GM06990 (cell line): Measurements from ENCODE around the gene AFAP1.

Experiments used
- DNase-seq: peaks from one replicate; pipeline ENCODE4 v3.0.0-alpha.2; 2011; ENCODE audit not compliant: insufficient read length; ENCODE audit errors: extremely low read depth
- H3K27me3 ChIP-seq: replicated peaks from 2 replicates; pipeline ENCODE4 v1.6.0; 2011; ENCODE audit warnings: low read length; ENCODE audit not compliant: control insufficient read depth, insufficient read depth
- H3K36me3 ChIP-seq: 2 replicates; pipeline ENCODE4 v1.5.1; 2011; ENCODE audit warnings: low read length; ENCODE audit not compliant: control insufficient read depth, insufficient read depth
- H3K4me3 ChIP-seq: replicated peaks from 2 replicates; pipeline ENCODE4 v1.5.1; 2011; ENCODE audit warnings: low read depth, mild to moderate bottlenecking, control low read depth, low read length
- CTCF ChIP-seq: IDR thresholded peaks from 2 replicates; pipeline ENCODE4 v1.5.1; 2011; ENCODE audit warnings: low read length, control low read depth, mild to moderate bottlenecking, inconsistent platforms; ENCODE audit not compliant: insufficient read depth, poor library complexity, severe bottlenecking

The AFAP1 gene

GRCh38 chr4:7828793-7829301 lies 110.8 kb downstream of the AFAP1 start:
- no peak overlapping the region for H3K4me3 ChIP-seq
- no peaks in the 10 kb centered on the region for H3K36me3 ChIP-seq
- H3K27me3 ChIP-seq, result no peaks in the 10 kb centered on the region
- no peak for TF ChIP-seq CTCF
- no peak for DNase-seq

- Histone ChIP-seq H3K36me3 (no peaks in the 10 kb centered on the region), H3K4me3 (0 out of 2 replicates have a peak overlapping the region, but pooled peaks have one; percentile 11), H3K27me3 (no peaks in the 10 kb centered on the region)
- DNase-seq, result peak; percentile 25
- no peak for TF ChIP-seq CTCF
Measured at GRCh38 chr4:7828011-7828720, 111.5 kb downstream of the AFAP1 start.

GRCh38 chr4:7827566-7827965 lies 112.1 kb downstream of the AFAP1 start:
- DNase-seq, result no peak
- no peak for TF ChIP-seq CTCF
- Histone ChIP-seq H3K27me3 (no peaks in the 10 kb centered on the region), H3K36me3 (no peaks in the 10 kb centered on the region), H3K4me3 (no peak overlapping the region)

DNA sequence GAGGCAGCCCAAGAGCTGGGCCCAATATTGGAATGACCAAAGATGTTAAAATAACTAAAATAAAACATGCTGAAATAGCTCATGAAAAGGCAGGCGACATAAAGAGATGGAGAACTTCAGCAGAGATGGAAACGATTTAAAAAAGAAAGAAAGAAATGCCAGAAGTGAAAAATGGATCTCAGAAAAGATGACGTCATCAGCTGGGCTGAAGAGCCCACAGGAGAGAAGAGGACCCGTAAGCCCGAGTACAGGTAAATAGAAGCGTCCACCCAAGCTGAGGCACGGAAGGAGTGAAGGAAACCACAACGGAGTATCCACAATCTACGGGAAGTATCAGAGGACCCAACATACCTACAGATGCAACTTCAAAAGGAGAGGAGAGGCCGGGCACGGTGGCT lies 112.8 kb downstream of the AFAP1 start:
- no peak for DNase-seq
- no peak for TF ChIP-seq CTCF
- no peak overlapping the region for H3K4me3 ChIP-seq
- H3K27me3 ChIP-seq, result no peaks in the 10 kb centered on the region
- no peaks in the 10 kb centered on the region for H3K36me3 ChIP-seq

DNA sequence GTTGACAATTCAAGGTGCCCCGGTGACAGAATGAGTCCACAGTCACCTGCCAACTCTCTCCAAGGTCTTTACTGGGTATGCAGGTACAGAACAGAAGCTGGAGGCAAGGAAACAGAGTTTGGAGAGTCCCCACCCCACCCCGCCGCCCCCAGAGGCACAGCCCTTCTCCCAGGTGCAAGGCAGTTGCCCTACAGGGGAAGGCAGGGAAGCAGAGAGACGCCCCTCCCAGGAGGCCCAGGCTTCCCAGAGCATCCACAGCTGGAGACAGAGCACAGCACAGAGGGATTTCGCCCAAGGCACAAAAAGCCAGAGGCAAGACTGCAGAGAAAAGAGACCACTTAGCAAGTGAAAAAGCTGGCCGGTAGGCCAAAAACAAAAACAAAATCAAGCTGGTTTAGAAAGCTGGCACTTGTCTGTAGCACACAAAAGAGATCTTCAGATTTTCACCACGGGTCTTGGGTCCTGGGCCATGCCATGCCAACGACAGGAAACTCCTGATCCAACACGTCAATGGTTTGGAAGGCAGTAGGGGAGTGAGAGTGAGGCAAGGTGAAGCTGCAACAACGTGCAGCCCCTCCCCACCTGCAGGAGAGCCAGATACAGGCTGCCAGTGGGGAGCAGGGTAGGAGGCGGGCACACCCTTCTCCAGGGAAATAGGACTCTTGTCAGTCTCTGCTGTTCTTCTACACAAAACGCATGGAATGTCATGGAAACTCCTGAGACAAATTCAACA lies 113.3 kb downstream of the AFAP1 start:
- Histone ChIP-seq H3K4me3 (no peak overlapping the region), H3K36me3 (no peaks in the 10 kb centered on the region), H3K27me3 (no peaks in the 10 kb centered on the region)
- no peak for DNase-seq
- no peak for TF ChIP-seq CTCF
